Measurements from ENCODE around the gene CERKL. TPM values are rescaled to one million over a fixed set of nuclear protein-coding genes. Genes with fewer than 3 reads are reported as not detected.

The CERKL gene
- total RNA-seq, 1 donor from 2014 or later = not detected

DNA sequence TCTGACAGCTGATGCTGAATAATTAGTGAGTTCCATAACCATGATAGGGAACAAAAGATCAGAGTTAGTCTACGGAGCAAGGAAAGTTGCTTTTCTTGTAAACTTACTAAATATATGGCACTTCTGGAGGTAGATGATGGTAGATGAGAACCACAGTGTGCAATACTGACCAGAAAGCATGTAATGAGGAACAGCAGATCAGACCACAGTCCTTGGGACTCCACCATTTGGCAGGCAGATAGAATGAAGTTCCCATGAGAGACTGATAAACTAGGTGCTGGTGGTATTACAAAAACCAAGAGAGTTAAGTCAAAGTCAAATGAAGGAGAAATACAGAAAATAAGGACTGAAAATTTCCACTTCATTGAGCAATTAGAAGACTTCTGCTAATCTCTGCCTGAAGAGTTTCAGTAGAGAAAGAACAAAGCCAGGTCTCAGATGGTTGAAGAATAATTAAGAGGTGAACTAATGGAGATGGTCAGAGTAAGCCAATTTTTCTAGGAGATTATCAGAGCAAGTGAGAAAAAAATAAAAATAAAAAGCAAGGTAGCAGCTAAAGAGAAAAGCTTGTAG is 10.4 kb downstream of the CERKL start:
- Histone ChIP-seq H3K4me3 (no peak overlapping the region), H3K36me3 (no peaks in the 10 kb centered on the region), H3K27me3 (no peaks in the 10 kb centered on the region), H3K9me3 (no peaks in the 10 kb centered on the region), H3K27ac (no peak overlapping the region), H3K4me1 (no peaks in the 10 kb centered on the region)
- no peak for TF ChIP-seq CTCF (IDR thresholded peaks at IDR 0.05)
- DNase-seq (ENCODE audit: low spot score in 2 of 2) = no peak
- intact Hi-C loops (cut with DNase I) = no loop called here

DNA sequence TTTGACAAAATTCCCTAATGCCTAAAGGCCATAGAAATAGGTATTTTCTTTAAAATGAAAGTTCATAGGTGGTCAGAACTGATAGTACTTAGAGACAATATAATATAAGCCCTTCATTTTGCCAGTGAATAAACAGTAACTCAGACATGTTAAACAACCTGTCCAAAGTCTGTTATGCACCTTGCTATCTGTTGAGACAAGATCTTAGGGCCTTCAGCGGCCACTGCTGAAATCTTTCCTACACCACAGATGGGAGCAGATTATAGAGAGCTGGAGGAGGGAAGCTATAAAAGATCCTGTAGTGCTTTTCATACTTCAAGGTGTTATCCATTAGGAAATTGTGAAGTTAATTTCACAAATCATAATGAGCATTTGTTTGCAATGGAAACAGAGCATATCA is 13.8 kb downstream of the CERKL start:
- TF ChIP-seq CTCF (IDR thresholded peaks at IDR 0.05) = no peak
- Histone ChIP-seq H3K36me3 (no peaks in the 10 kb centered on the region), H3K4me3 (no peak overlapping the region), H3K27me3 (no peaks in the 10 kb centered on the region), H3K4me1 (no peaks in the 10 kb centered on the region), H3K27ac (no peak overlapping the region), H3K9me3 (no peaks in the 10 kb centered on the region)
- no peak for DNase-seq (ENCODE audit: low spot score in 2 of 2)
- intact Hi-C loops (cut with DNase I) = no loop called here

DNA sequence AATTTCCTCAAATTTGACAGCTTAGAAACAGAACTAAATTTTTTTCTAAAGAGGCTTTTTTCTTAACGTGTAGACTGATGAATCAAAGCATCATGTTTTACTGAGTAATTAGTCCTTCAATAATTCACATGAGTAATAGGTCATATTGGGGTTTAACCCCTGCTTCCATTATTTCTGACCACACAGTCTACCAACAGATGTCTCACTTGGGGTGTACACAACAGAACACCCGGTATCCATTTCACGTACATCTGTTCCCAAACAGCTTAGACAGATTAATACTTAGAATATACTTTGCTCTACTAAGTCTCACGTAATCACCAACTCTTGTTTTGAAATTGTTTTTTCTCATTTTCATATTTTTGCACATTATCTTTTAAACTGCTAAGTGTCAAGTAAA is 14.8 kb downstream of the CERKL start:
- no peaks in the 10 kb centered on the region for H3K4me1 ChIP-seq
- no peak for DNase-seq (ENCODE audit: low spot score in 2 of 2)
- no peak overlapping the region for H3K4me3 ChIP-seq
- no peaks in the 10 kb centered on the region for H3K9me3 ChIP-seq
- intact Hi-C loops (cut with DNase I) = no loop called here
- no peaks in the 10 kb centered on the region for H3K27me3 ChIP-seq
- H3K27ac ChIP-seq = no peak overlapping the region
- TF ChIP-seq CTCF (IDR thresholded peaks at IDR 0.05) = no peak
- no peaks in the 10 kb centered on the region for H3K36me3 ChIP-seq

DNA sequence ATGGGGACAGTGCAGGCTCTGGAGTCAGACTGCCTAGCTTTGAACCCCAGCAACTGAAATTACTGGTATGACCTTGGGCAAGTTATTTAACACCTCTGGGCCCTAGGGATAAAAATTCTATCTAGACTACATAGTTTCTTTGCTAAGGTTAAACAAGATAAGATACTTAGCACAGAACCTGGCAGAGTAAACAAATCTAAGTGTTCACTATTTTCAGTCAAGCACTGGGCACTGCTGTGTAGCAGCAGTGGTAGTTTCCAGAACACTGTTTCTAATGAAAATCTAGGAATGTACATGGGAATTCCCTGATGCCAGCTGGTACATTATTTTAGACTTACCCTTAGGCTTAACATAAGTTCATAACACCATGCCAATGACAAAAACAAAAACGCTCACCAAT is 17.2 kb downstream of the CERKL start:
- Histone ChIP-seq H3K27me3 (no peaks in the 10 kb centered on the region), H3K4me3 (no peak overlapping the region), H3K4me1 (no peaks in the 10 kb centered on the region), H3K27ac (no peak overlapping the region), H3K36me3 (no peaks in the 10 kb centered on the region), H3K9me3 (no peaks in the 10 kb centered on the region)
- intact Hi-C loops (cut with DNase I) = no loop called here
- no peak for DNase-seq (ENCODE audit: low spot score in 2 of 2)
- TF ChIP-seq CTCF (IDR thresholded peaks at IDR 0.05) = no peak

DNA sequence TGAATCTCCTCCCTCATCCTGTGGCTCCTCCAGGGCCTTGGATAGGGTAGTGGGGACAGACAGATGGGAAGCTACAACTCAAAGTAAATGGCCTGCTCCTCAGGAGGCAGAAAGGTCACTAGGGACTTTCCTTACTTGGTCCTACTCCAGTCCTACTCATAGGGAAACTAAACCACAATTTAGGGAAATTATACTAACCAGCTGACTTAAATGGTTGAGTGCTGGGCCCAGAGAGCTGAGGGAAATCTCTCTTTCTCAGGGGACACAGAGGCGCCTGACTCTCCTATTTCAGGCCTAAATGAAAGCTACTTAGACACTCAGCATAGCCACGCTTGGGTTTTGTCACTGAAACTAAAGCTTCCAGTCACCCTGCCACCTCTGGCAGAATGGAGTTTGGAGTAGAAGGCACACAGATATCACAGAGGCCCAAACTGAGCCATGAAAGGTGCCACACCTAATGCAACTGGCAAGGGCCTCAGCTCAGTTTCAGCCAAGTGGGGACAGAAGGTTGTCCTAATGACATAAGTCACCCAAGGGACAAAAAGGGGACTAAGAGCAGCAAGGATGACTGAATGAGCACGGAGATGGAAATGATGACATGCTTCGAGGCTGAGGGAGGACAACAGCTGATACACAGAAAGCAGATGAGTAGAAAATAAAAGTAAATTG is 24.0 kb downstream of the CERKL start:
- Histone ChIP-seq H3K4me3 (no peak overlapping the region), H3K27ac (no peak overlapping the region), H3K4me1 (no peaks in the 10 kb centered on the region), H3K27me3 (no peaks in the 10 kb centered on the region), H3K36me3 (no peaks in the 10 kb centered on the region), H3K9me3 (no peaks in the 10 kb centered on the region)
- intact Hi-C loops (cut with DNase I) = no loop called here
- no peak for TF ChIP-seq CTCF (IDR thresholded peaks at IDR 0.05)
- no peak for DNase-seq (ENCODE audit: low spot score in 2 of 2)
